Neural progenitor cell (in vitro differentiated cells): ENCODE results near the gene PLEKHO2.

Source experiments
- CTCF ChIP-seq: fragments of 200-600 bp; sonication (generic); IDR thresholded peaks from 2 replicates; pipeline ENCODE4 v1.5.1; 2017; ENCODE audit warnings: antibody characterized with exemption, mild to moderate bottlenecking
- EZH2 ChIP-seq: fragments of 200-600 bp; sonication (generic); IDR thresholded peaks from 2 replicates; pipeline ENCODE4 v1.6.1; 2017; ENCODE audit warnings: antibody characterized with exemption, mild to moderate bottlenecking, moderate library complexity

- no peak for TF ChIP-seq CTCF
- no peak for TF ChIP-seq EZH2
Measured at GRCh38 chr15:64843991-64844390, 2.3 kb downstream of the PLEKHO2 start.
